Pancreas (tissue), 10 donors: Measurements from ENCODE around the gene STUM. TPM values are rescaled to one million over a fixed set of nuclear protein-coding genes. Genes with fewer than 3 reads are reported as not detected.
A peak's percentile ranks its signal among the peaks of the same experiment; 100 is the strongest.

Source experiments
- ATAC-seq, 4 donors: fragments of 200-7000 bp; cut with Tn5 transposase; one replicate each; pipeline versions ENCODE4 v1.8.0 to v1.9.1; 2020; ENCODE audit warnings: mild to moderate bottlenecking in 4 of 4, moderate library complexity in 4 of 4
- DNase-seq, 6 donors: peaks; one replicate each; pipeline ENCODE4 v3.0.0-alpha.2; 2020
- FAIRE-seq: peaks from 2 replicates; lab custom pipeline; 2012; peaks lifted over from hg19 to GRCh38; lab: Jason Lieb, UNC
- H3K27ac ChIP-seq, 4 donors: fragments of 200-600 bp; sonication (generic); 1 replicate in 3 of 4; 2 replicates in 1 of 4; pipeline versions ENCODE4 v1.5.0 to v1.8.0; 2020
- H3K27me3 ChIP-seq, 4 donors: fragments of 200-600 bp; one replicate each; pipeline ENCODE4 v1.8.0; 2021
- H3K36me3 ChIP-seq, 3 donors: fragments of 200-600 bp; sonication (generic) in 1 of 3; one replicate each; pipeline versions ENCODE4 v1.5.0 to v1.8.0; 2020 to 2021
- H3K4me1 ChIP-seq, 3 donors: fragments of 200-600 bp; one replicate each; pipeline ENCODE4 v1.8.0; 2021
- H3K4me3 ChIP-seq, 4 donors: fragments of 200-600 bp; sonication (generic) in 2 of 4; one replicate each; pipeline versions ENCODE4 v1.5.0 to v1.8.0; 2020 to 2021
- H3K9me3 ChIP-seq, 4 donors: fragments of 200-600 bp; one replicate each; pipeline ENCODE4 v1.8.0; 2021
- WGBS, 2 donors: extraction: QIAGEN DNeasy Blood & Tissue Kit; methylation state at CpG; one replicate each; pipeline ENCODE4 v1.1.7; 2013; 5-methylcytosine and 5-hydroxymethylcytosine counted together
- intact Hi-C, 3 donors: fragments of 100-400 bp; cut with DNase I; formaldehyde crosslinking; loops; one replicate each; pipeline versions ENCODE4 v1.11.1 to v1.14.2; 2022
- polyA plus RNA-seq, 2 donors: library from polyadenylated mRNA; stranded (reverse); fragments of 200-250 nt; gene quantifications; one replicate each; pipeline ENCODE4 v1.2.3, GENCODE V29; 2013
- total RNA-seq, 6 donors: library from RNA; stranded (reverse); fragmentation: NEBNext Ultra II Directional in 4 of 6; extraction: Animal tissue kit (Norgen Biotek cat#: 25700) in 4 of 6; gene quantifications; one replicate each; pipeline versions ENCODE4 v1.2.1 to v1.2.4, GENCODE V29; 2021 to 2023
- TF ChIP-seq, protein P1 (sequence below), 4 donors: fragments of 200-600 bp; sonication (generic) in 3 of 4; IDR thresholded peaks; one replicate each; pipeline versions ENCODE4 v1.5.0 to v1.8.0; 2021; ENCODE audit warnings: antibody characterized with exemption in 4 of 4
- donor health status: healthy with polysubstance abuse.
- donor health status: DM: no; HTN: no; CAD: no; lungs with moderate emphysema.
- donor health status: DM: no; HTN: no; CAD: no.
- donor health status: control.
- donor health status: control.
- donor health status: Bipolar disorder and iron deficiency.
- donor health status: DM: yes; HTN: yes; CAD: no.
- donor health status: DM: no; HTN: no; CAD: no.
- donor health status: DM: no; HTN: no; CAD: no.
- donor health status: DM: yes; HTN: yes; CAD: no.

STUM gene
- total and polyA plus RNA-seq, 8 donors, result 0.32 to 1.2 (median 0.56) TPM

DNA sequence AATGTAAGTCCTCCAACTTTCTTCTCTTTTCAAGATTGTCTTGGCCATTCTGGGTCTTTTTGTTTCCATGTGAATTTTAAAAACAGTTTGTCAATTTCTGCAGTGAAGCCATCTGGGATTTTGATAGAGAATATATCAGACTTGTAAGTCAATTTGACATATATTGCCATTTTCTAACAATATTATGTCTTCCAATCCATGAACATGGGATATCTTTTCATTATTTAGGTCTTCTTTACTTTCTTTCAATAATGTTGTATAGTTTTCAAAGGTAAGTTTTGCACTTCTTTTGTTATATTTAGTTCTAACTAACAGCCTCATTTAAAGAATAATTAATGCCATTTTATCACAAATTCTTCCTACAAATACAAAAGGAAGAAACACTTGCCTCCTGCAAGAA, 73.4 kb downstream of the STUM start:
- Histone ChIP-seq H3K27ac (no peak overlapping the region), H3K9me3 (no peaks in the 10 kb centered on the region), H3K4me1 (no peaks in the 10 kb centered on the region), H3K36me3 (no peaks in the 10 kb centered on the region), H3K4me3 (no peak overlapping the region), H3K27me3 (no peaks in the 10 kb centered on the region)
- no peak for ATAC-seq
- no peak for DNase-seq
- intact Hi-C loops, result no loop called here
- TF ChIP-seq, protein P1, sequence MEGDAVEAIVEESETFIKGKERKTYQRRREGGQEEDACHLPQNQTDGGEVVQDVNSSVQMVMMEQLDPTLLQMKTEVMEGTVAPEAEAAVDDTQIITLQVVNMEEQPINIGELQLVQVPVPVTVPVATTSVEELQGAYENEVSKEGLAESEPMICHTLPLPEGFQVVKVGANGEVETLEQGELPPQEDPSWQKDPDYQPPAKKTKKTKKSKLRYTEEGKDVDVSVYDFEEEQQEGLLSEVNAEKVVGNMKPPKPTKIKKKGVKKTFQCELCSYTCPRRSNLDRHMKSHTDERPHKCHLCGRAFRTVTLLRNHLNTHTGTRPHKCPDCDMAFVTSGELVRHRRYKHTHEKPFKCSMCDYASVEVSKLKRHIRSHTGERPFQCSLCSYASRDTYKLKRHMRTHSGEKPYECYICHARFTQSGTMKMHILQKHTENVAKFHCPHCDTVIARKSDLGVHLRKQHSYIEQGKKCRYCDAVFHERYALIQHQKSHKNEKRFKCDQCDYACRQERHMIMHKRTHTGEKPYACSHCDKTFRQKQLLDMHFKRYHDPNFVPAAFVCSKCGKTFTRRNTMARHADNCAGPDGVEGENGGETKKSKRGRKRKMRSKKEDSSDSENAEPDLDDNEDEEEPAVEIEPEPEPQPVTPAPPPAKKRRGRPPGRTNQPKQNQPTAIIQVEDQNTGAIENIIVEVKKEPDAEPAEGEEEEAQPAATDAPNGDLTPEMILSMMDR (IDR thresholded peaks at IDR 0.05), result no peak
- no peak for FAIRE-seq

GRCh38 chr1:226624526-226624925, 76.0 kb downstream of the STUM start:
- no peaks in the 10 kb centered on the region for H3K36me3 ChIP-seq
- TF ChIP-seq, protein P1 (IDR thresholded peaks at IDR 0.05), result no peak
- no peak overlapping the region for H3K4me3 ChIP-seq
- no peaks in the 10 kb centered on the region for H3K9me3 ChIP-seq
- FAIRE-seq, result no peak
- DNase-seq, result peak in 1 of 6 donors; percentile 11
- H3K4me1 ChIP-seq, result no peaks in the 10 kb centered on the region
- H3K27ac ChIP-seq, result no peak overlapping the region
- intact Hi-C loops, result no loop called here
- no peak for ATAC-seq
- 81 to 89% methylated on average over 5 of the region's 5 CpGs for WGBS, 2 donors
- no peaks in the 10 kb centered on the region for H3K27me3 ChIP-seq

- FAIRE-seq, result no peak
- peak in 2 of 6 donors; percentile 8 to 18 for DNase-seq
- Histone ChIP-seq H3K4me3 (no peak overlapping the region), H3K27ac (no peak overlapping the region), H3K9me3 (no peaks in the 10 kb centered on the region), H3K4me1 (no peaks in the 10 kb centered on the region), H3K27me3 (no peaks in the 10 kb centered on the region), H3K36me3 (no peaks in the 10 kb centered on the region)
- 74 to 84% methylated on average over 6 of the region's 6 CpGs for WGBS, 2 donors
- no peak for ATAC-seq
- TF ChIP-seq, protein P1 (IDR thresholded peaks at IDR 0.05), result no peak
- intact Hi-C loops, result no loop called here
Measured at GRCh38 chr1:226625326-226625725, 76.8 kb downstream of the STUM start.

DNA sequence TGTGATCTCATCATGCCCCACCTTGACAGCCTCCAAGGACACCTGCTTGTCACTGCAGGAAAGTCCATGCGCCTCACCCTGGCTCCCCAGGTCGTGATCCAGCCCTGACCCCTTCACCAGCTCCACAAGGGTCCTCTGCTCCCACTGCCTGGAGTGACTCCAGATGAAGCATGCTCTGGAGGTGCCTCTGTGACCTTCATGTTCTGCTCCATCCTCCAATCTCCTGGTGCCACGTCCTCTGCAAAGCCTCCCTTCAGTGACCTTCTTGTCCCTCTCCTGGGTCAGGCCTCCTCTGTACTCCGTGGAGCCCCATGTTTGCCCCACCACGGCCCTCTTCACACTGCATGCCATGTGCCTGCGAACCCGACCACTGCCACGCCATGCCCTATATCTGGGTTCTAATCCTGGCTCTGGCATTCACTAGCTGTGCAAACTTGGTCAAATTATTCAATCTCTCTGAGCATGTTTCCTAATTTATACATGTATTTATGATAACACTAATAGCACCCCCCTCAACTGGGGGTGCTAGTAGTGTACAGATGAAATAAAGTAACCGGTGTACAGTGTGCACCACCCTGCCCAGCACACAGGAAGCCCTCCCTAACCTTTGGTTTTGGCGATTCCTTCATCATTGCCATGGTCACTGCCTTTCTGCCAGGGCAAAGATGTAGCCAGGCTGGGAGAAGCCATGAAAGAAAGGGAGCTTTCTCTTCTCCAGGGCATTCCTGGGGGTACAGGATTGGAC, 77.4 kb downstream of the STUM start:
- Histone ChIP-seq H3K9me3 (no peaks in the 10 kb centered on the region), H3K27me3 (no peaks in the 10 kb centered on the region), H3K27ac (no peak overlapping the region), H3K36me3 (no peaks in the 10 kb centered on the region), H3K4me3 (no peak overlapping the region), H3K4me1 (no peaks in the 10 kb centered on the region)
- FAIRE-seq (no peak), DNase-seq (peak in 3 of 6 donors; percentile 11 to 30 (median 23)), ATAC-seq (peak; percentile 33 to 43 (median 41))
- 63 to 65% methylated on average over 10 of the region's 10 CpGs for WGBS, 2 donors
- TF ChIP-seq, protein P1 (IDR thresholded peaks at IDR 0.05), result no peak
- intact Hi-C loops, result no loop called here

GRCh38 chr1:226626577-226626956, 78.0 kb downstream of the STUM start:
- H3K27me3 ChIP-seq, result no peaks in the 10 kb centered on the region
- H3K4me3 ChIP-seq, result no peak overlapping the region
- H3K9me3 ChIP-seq, result no peaks in the 10 kb centered on the region
- DNase-seq (peak; percentile 45 to 86 (median 74)), FAIRE-seq (no peak), ATAC-seq (peak; percentile 92 to 98 (median 96))
- intact Hi-C loops, result no loop called here
- 3 to 4% methylated on average over 11 of the region's 11 CpGs for WGBS, 2 donors
- TF ChIP-seq, protein P1 (IDR thresholded peaks at IDR 0.05), result peak; percentile 80 to 96 (median 93)
- no peaks in the 10 kb centered on the region for H3K36me3 ChIP-seq
- no peak overlapping the region for H3K27ac ChIP-seq
- H3K4me1 ChIP-seq, result no peaks in the 10 kb centered on the region
